CD8-positive, alpha-beta memory T cell (primary cell): ENCODE results near the gene DCAF15. TPM values are rescaled to one million over a fixed set of nuclear protein-coding genes. Genes with fewer than 3 reads are reported as not detected.
A peak's percentile ranks its signal among the peaks of the same experiment; 100 is the strongest.

Source experiments
- CTCF ChIA-PET: fragments of 350-600 bp; sonication (Branson Sonifier 250); formaldehyde crosslinking; loops from one replicate; lab custom pipeline; 2021; ENCODE audit warnings: antibody characterized with exemption; lab: Charles Lee
- POLR2A ChIA-PET: fragments of 350-600 bp; sonication (Branson Sonifier 250); formaldehyde crosslinking; loops from one replicate; lab custom pipeline; 2021; ENCODE audit warnings: antibody characterized with exemption; lab: Charles Lee
- DNase-seq, 5 donors: peaks; one replicate each; pipeline versions ENCODE4 v3.0.0 to v3.0.0-alpha.2; 2020 to 2022; ENCODE audit warnings: mixed read lengths in 1 of 5
- H3K27ac ChIP-seq: one replicate; pipeline ENCODE4 v1.7.0; 2013; ENCODE audit warnings: low read depth, mild to moderate bottlenecking, low read length, moderate library complexity
- H3K27me3 ChIP-seq: 2 replicates; pipeline ENCODE4 v1.7.0; 2013; ENCODE audit warnings: low read length, mild to moderate bottlenecking; ENCODE audit not compliant: insufficient read depth, poor library complexity, severe bottlenecking
- H3K36me3 ChIP-seq: 2 replicates; pipeline ENCODE4 v1.7.0; 2013; ENCODE audit warnings: mild to moderate bottlenecking, low read length, moderate library complexity; ENCODE audit not compliant: insufficient read depth
- H3K4me1 ChIP-seq: 2 replicates; pipeline ENCODE4 v1.7.0; 2013; ENCODE audit warnings: mild to moderate bottlenecking, low read length, moderate library complexity; ENCODE audit not compliant: insufficient read depth
- H3K4me3 ChIP-seq: 2 replicates; pipeline ENCODE4 v1.7.0; 2013; ENCODE audit warnings: mild to moderate bottlenecking, low read length
- H3K9me3 ChIP-seq: 2 replicates; pipeline ENCODE4 v1.7.0; 2013; ENCODE audit warnings: mild to moderate bottlenecking, low read length
- H3K27ac Mint-ChIP-seq, 8 donors: one replicate each; pipeline ENCODE4 v1.8.0; 2020 to 2021; ENCODE audit warnings: mixed read lengths in 8 of 8, mild to moderate bottlenecking in 6 of 8, inconsistent platforms in 3 of 8, moderate library complexity in 3 of 8
- H3K27me3 Mint-ChIP-seq, 2 donors: one replicate each; pipeline ENCODE4 v1.8.0; 2020 to 2021; ENCODE audit warnings: mixed read lengths in 2 of 2, mild to moderate bottlenecking in 1 of 2, moderate library complexity in 1 of 2
- H3K36me3 Mint-ChIP-seq, 3 donors: one replicate each; pipeline ENCODE4 v1.8.0; 2020 to 2021; ENCODE audit warnings: mixed read lengths in 3 of 3, inconsistent platforms in 1 of 3, mild to moderate bottlenecking in 1 of 3
- H3K4me1 Mint-ChIP-seq, 3 donors: one replicate each; pipeline ENCODE4 v1.8.0; 2020 to 2021; ENCODE audit warnings: mixed read lengths in 3 of 3, inconsistent platforms in 1 of 3, mild to moderate bottlenecking in 1 of 3
- H3K4me3 Mint-ChIP-seq, 7 donors: one replicate each; pipeline ENCODE4 v1.8.0; 2020 to 2021; ENCODE audit warnings: mixed read lengths in 7 of 7, mild to moderate bottlenecking in 6 of 7, moderate library complexity in 4 of 7, inconsistent platforms in 2 of 7
- H3K9me3 Mint-ChIP-seq, 5 donors: one replicate each; pipeline ENCODE4 v1.8.0; 2020 to 2022; ENCODE audit warnings: mixed read lengths in 5 of 5, mild to moderate bottlenecking in 3 of 5, moderate library complexity in 2 of 5, inconsistent platforms in 1 of 5
- polyA plus RNA-seq: library from polyadenylated mRNA; unstranded; fragments of 300-500 nt; fragmentation: Illumina TruSeq; gene quantifications from one replicate; pipeline ENCODE4 v1.2.3, GENCODE V29; 2021
- total RNA-seq, 2 experiments: library from RNA; stranded (reverse); gene quantifications; one replicate each; pipeline ENCODE4 v1.2.3, GENCODE V29; 2021

DCAF15 gene
- total and polyA plus RNA-seq, 3 experiments from 2014 or later = 8.0 to 66.5 (median 64.6) TPM

DNA sequence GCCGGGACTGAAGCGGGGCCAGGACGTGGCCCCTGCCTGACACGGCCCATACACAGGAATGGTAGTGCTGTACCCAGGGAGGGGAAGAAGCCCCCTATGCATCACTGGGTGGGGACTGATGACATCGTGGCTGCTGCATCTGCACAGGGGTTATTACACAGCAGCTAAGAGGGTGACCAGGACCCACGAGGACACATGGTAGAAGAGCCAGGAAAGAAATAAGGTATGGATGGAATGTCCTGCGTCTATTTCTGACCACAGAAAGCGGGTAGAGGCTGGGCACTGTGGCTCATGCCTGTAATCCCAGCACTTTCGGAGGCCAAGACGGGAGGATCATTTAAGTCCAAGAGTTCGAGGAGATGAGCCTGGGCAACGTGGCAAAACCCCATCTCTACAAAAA lies 24.1 kb downstream of the DCAF15 start:
- Histone ChIP-seq H3K36me3 (peaks cover 3% of the 10 kb centered on the region), H3K9me3 (no peaks in the 10 kb centered on the region), H3K27ac (no peak overlapping the region), H3K4me3 (no peak overlapping the region), H3K4me1 (peaks cover 17% of the 10 kb centered on the region), H3K27me3 (no peaks in the 10 kb centered on the region)
- no peaks in the 10 kb centered on the region for H3K27me3 Mint-ChIP-seq
- H3K27ac Mint-ChIP-seq = peak overlapping the region in 5 of 8 donors; percentile 39 to 80 (median 79)
- peaks cover 11 to 27% (median 14%) of the 10 kb centered on the region in 3 donors for H3K4me1 Mint-ChIP-seq
- H3K9me3 Mint-ChIP-seq = no peaks in the 10 kb centered on the region
- peak overlapping the region in 2 of 7 donors; percentile 11 to 27 for H3K4me3 Mint-ChIP-seq
- POLR2A ChIA-PET = no interaction called here
- H3K36me3 Mint-ChIP-seq = peaks cover 0 to 31% (median 4%) of the 10 kb centered on the region in 3 donors
- no peak for DNase-seq
- CTCF ChIA-PET = no interaction called here

- ChIA-PET POLR2A (interaction anchor here (1.2 to 3.2 kb wide), 3 partner anchors 29 to 54 kb away, joined by 6 to 15 read pairs (median 8); partner anchors contain the start of genes IL27RA and RFX1), CTCF (interaction anchor here (0.9 to 1.4 kb wide), 5 partner anchors 18 to 97 kb away, joined by 3 to 5 read pairs (median 4); no protein-coding TSS in a partner anchor)
- Histone ChIP-seq H3K4me1 (peaks cover 31% of the 10 kb centered on the region), H3K9me3 (no peaks in the 10 kb centered on the region), H3K27me3 (no peaks in the 10 kb centered on the region), H3K36me3 (no peaks in the 10 kb centered on the region), H3K27ac (no peak overlapping the region), H3K4me3 (no peak overlapping the region)
- Mint-ChIP-seq H3K27me3 (no peaks in the 10 kb centered on the region), H3K4me3 (peak overlapping the region in 4 of 7 donors; percentile 3 to 57 (median 40)), H3K4me1 (peaks cover 11 to 40% (median 14%) of the 10 kb centered on the region in 3 donors), H3K9me3 (no peaks in the 10 kb centered on the region), H3K36me3 (peaks cover 0 to 29% (median 4%) of the 10 kb centered on the region in 3 donors), H3K27ac (peak overlapping the region in 6 of 8 donors; percentile 41 to 78 (median 68))
- DNase-seq = no peak
These were observed 25.5 kb downstream of the DCAF15 start for GRCh38 chr19:13977803-13978202.

- ChIA-PET CTCF (interaction anchor here (0.8 to 1.4 kb wide), 7 partner anchors 17 to 98 kb away, joined by 3 to 5 read pairs (median 3); partner anchors contain the start of gene IL27RA), POLR2A (interaction anchor here (0.7 to 3.2 kb wide), 4 partner anchors 9 to 53 kb away, joined by 3 to 15 read pairs (median 7); partner anchors contain the start of genes IL27RA and RFX1)
- H3K27me3 Mint-ChIP-seq = no peaks in the 10 kb centered on the region
- H3K27ac Mint-ChIP-seq = peak overlapping the region in 5 of 8 donors; percentile 41 to 78 (median 70)
- no peak overlapping the region for H3K4me3 ChIP-seq
- H3K4me1 Mint-ChIP-seq = peaks cover 14 to 47% (median 15%) of the 10 kb centered on the region in 3 donors
- H3K9me3 ChIP-seq = no peaks in the 10 kb centered on the region
- peaks cover 38% of the 10 kb centered on the region for H3K4me1 ChIP-seq
- H3K9me3 Mint-ChIP-seq = no peaks in the 10 kb centered on the region
- H3K4me3 Mint-ChIP-seq = peak overlapping the region in 5 of 7 donors; percentile 3 to 60 (median 34)
- H3K27me3 ChIP-seq = no peaks in the 10 kb centered on the region
- H3K36me3 Mint-ChIP-seq = peaks cover 0 to 25% (median 4%) of the 10 kb centered on the region in 3 donors
- no peak overlapping the region for H3K27ac ChIP-seq
- DNase-seq = peak in 3 of 5 donors; percentile 37 to 66 (median 43)
- H3K36me3 ChIP-seq = no peaks in the 10 kb centered on the region
These were observed 26.3 kb downstream of the DCAF15 start for GRCh38 chr19:13978351-13979243.

- H3K9me3 ChIP-seq = no peaks in the 10 kb centered on the region
- Mint-ChIP-seq H3K4me3 (peak overlapping the region in 6 of 7 donors; percentile 8 to 68 (median 49)), H3K27ac (peak overlapping the region in 5 of 8 donors; percentile 21 to 70 (median 70)), H3K36me3 (peaks cover 0 to 21% (median 4%) of the 10 kb centered on the region in 3 donors), H3K9me3 (no peaks in the 10 kb centered on the region), H3K27me3 (no peaks in the 10 kb centered on the region), H3K4me1 (peaks cover 9 to 47% (median 11%) of the 10 kb centered on the region in 3 donors)
- H3K27me3 ChIP-seq = no peaks in the 10 kb centered on the region
- no peaks in the 10 kb centered on the region for H3K36me3 ChIP-seq
- ChIA-PET CTCF (interaction anchor here (0.8 to 1.3 kb wide), 2 partner anchors 52 to 69 kb away, joined by 3 read pairs; partner anchors contain the start of gene IL27RA), POLR2A (interaction anchor here (0.7 to 3.2 kb wide), 3 partner anchors 8 to 53 kb away, joined by 3 to 15 read pairs (median 8); partner anchors contain the start of genes IL27RA and RFX1)
- H3K27ac ChIP-seq = no peak overlapping the region
- DNase-seq = no peak
- H3K4me3 ChIP-seq = no peak overlapping the region
- H3K4me1 ChIP-seq = peaks cover 36% of the 10 kb centered on the region
These were observed 26.9 kb downstream of the DCAF15 start for GRCh38 chr19:13979244-13979615.

GRCh38 chr19:13979686-13980085 lies 27.4 kb downstream of the DCAF15 start:
- POLR2A ChIA-PET = interaction anchor here (2.3 to 3.2 kb wide), 2 partner anchors 27 to 52 kb away, joined by 8 to 15 read pairs; partner anchors contain the start of genes IL27RA and RFX1
- peak overlapping the region in 5 of 7 donors; percentile 8 to 68 (median 53) for H3K4me3 Mint-ChIP-seq
- CTCF ChIA-PET = interaction anchor here (0.8 to 1.3 kb wide), 2 partner anchors 52 to 69 kb away, joined by 3 read pairs; partner anchors contain the start of gene IL27RA

GRCh38 chr19:13980340-13980739 lies 28.0 kb downstream of the DCAF15 start:
- POLR2A ChIA-PET = interaction anchor here (3.2 kb wide), 1 partner anchor 26 kb away, joined by 15 read pairs; the partner anchor contains the start of gene RFX1
- no peaks in the 10 kb centered on the region for H3K36me3 ChIP-seq

More at GRCh38 chr19:13979686-13980085, 27.4 kb downstream of the DCAF15 start:
- no peak overlapping the region for H3K4me3 ChIP-seq
- Mint-ChIP-seq H3K27ac (peak overlapping the region in 6 of 8 donors; percentile 21 to 79 (median 61)), H3K4me1 (peaks cover 10 to 47% (median 14%) of the 10 kb centered on the region in 3 donors), H3K9me3 (no peaks in the 10 kb centered on the region), H3K36me3 (peaks cover 0 to 18% (median 4%) of the 10 kb centered on the region in 3 donors), H3K27me3 (no peaks in the 10 kb centered on the region)
- DNase-seq = no peak
- H3K9me3 ChIP-seq = no peaks in the 10 kb centered on the region
- no peaks in the 10 kb centered on the region for H3K36me3 ChIP-seq
- H3K27ac ChIP-seq = no peak overlapping the region
- no peaks in the 10 kb centered on the region for H3K27me3 ChIP-seq
- peaks cover 38% of the 10 kb centered on the region for H3K4me1 ChIP-seq

GRCh38 chr19:13981021-13981420 lies 28.7 kb downstream of the DCAF15 start:
- Histone ChIP-seq H3K36me3 (no peaks in the 10 kb centered on the region), H3K4me3 (no peak overlapping the region), H3K9me3 (no peaks in the 10 kb centered on the region), H3K4me1 (peaks cover 51% of the 10 kb centered on the region), H3K27me3 (no peaks in the 10 kb centered on the region), H3K27ac (no peak overlapping the region)
- no peaks in the 10 kb centered on the region for H3K9me3 Mint-ChIP-seq
- H3K36me3 Mint-ChIP-seq = peaks cover 0 to 10% (median 2%) of the 10 kb centered on the region in 3 donors
- no peak for DNase-seq
- H3K4me1 Mint-ChIP-seq = peaks cover 15 to 54% (median 22%) of the 10 kb centered on the region in 3 donors
- no peak overlapping the region for H3K4me3 Mint-ChIP-seq
- ChIA-PET CTCF (interaction anchor here (1.4 to 1.7 kb wide), 2 partner anchors 51 to 67 kb away, joined by 4 read pairs; partner anchors contain the start of gene IL27RA), POLR2A (no interaction called here)
- no peaks in the 10 kb centered on the region for H3K27me3 Mint-ChIP-seq
- peak overlapping the region in 6 of 8 donors; percentile 23 to 74 (median 46) for H3K27ac Mint-ChIP-seq

More at GRCh38 chr19:13980340-13980739, 28.0 kb downstream of the DCAF15 start:
- Mint-ChIP-seq H3K36me3 (peaks cover 0 to 16% (median 4%) of the 10 kb centered on the region in 3 donors), H3K4me1 (peaks cover 12 to 53% (median 16%) of the 10 kb centered on the region in 3 donors), H3K9me3 (no peaks in the 10 kb centered on the region), H3K27ac (peak overlapping the region in 1 of 8 donors; percentile 60), H3K4me3 (no peak overlapping the region), H3K27me3 (no peaks in the 10 kb centered on the region)
- no peaks in the 10 kb centered on the region for H3K27me3 ChIP-seq
- no peaks in the 10 kb centered on the region for H3K9me3 ChIP-seq
- no peak overlapping the region for H3K27ac ChIP-seq
- CTCF ChIA-PET = interaction anchor here (1.7 kb wide), 1 partner anchor 68 kb away, joined by 4 read pairs; no protein-coding TSS in a partner anchor
- no peak overlapping the region for H3K4me3 ChIP-seq
- DNase-seq = no peak
- H3K4me1 ChIP-seq = peaks cover 44% of the 10 kb centered on the region
